HG03342 (cell line): ENCODE data around the gene HLTF.

Source experiments
- ATAC-seq: cut with Tn5 transposase; IDR thresholded peaks from one replicate; pipeline ENCODE4 v1.9.1; 2021; ENCODE audit warnings: mild to moderate bottlenecking, moderate library complexity; ENCODE audit not compliant: unreplicated experiment

HLTF gene

GRCh38 chr3:149087208-149087607, 875 bp upstream of the HLTF start:
- ATAC-seq: no peak

- ATAC-seq: peak; percentile 27
Measured at GRCh38 chr3:149085828-149086231, 503 bp downstream of the HLTF start.

- ATAC-seq: no peak
Measured at GRCh38 chr3:149081772-149082171, 4.6 kb downstream of the HLTF start.

GRCh38 chr3:149080699-149081091, 5.6 kb downstream of the HLTF start:
- ATAC-seq: no peak

GRCh38 chr3:149080011-149080698, 6.2 kb downstream of the HLTF start:
- ATAC-seq: no peak

- no peak for ATAC-seq
Measured at GRCh38 chr3:149077628-149078027, 8.7 kb downstream of the HLTF start.

- ATAC-seq: no peak
Measured at GRCh38 chr3:149067883-149068282, 18.4 kb downstream of the HLTF start.

GRCh38 chr3:149061776-149062175, 24.6 kb downstream of the HLTF start:
- no peak for ATAC-seq

- ATAC-seq: peak; percentile 57
Measured at GRCh38 chr3:149058602-149059001, 27.7 kb downstream of the HLTF start.

- no peak for ATAC-seq
Measured at GRCh38 chr3:149058198-149058597, 28.1 kb downstream of the HLTF start.

GRCh38 chr3:149055575-149055974, 30.8 kb downstream of the HLTF start:
- ATAC-seq: no peak

GRCh38 chr3:149044339-149045083, 41.8 kb downstream of the HLTF start:
- no peak for ATAC-seq

- ATAC-seq: peak; percentile 89
Measured at GRCh38 chr3:149042789-149043386, 43.4 kb downstream of the HLTF start.

GRCh38 chr3:149038322-149038721, 48.0 kb downstream of the HLTF start:
- no peak for ATAC-seq

- no peak for ATAC-seq
Measured at GRCh38 chr3:149037684-149038083, 48.6 kb downstream of the HLTF start.

- no peak for ATAC-seq
Measured at GRCh38 chr3:149031096-149031495, 55.2 kb downstream of the HLTF start.

GRCh38 chr3:149026718-149027117, 59.6 kb downstream of the HLTF start:
- no peak for ATAC-seq

GRCh38 chr3:149023951-149024350, 62.4 kb downstream of the HLTF start:
- ATAC-seq: no peak

- ATAC-seq: no peak
Measured at GRCh38 chr3:149021830-149022229, 64.5 kb downstream of the HLTF start.

GRCh38 chr3:149020839-149021252, 65.5 kb downstream of the HLTF start:
- no peak for ATAC-seq

- ATAC-seq: no peak
Measured at GRCh38 chr3:149020196-149020838, 66.0 kb downstream of the HLTF start.

- no peak for ATAC-seq
Measured at GRCh38 chr3:149019580-149019979, 66.8 kb downstream of the HLTF start.
